Measurements from ENCODE around the gene FARSB. TPM values are rescaled to one million over a fixed set of nuclear protein-coding genes. Genes with fewer than 3 reads are reported as not detected.

FARSB gene
- polyA plus RNA-seq, 1 donor from 2014 or later = 15.2 TPM

DNA sequence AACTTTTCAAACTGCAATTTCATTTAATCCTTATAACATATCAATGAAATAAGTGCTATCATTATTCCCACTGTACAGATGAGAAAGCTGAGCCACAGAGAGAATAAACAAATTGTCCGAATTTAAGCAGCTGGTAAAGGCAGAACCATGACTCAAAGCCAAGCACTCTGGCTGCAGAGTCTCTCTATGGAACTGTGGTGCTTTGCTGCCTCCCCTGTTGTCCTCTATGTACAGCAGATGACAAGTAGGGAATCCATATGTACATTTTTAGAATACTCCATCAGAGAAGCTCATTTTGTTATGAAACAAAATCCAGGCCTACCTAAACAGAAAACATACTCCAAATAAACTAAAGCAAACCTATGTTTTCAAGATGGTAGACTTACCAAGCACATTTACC, 45.1 kb downstream of the FARSB start:
- TF ChIP-seq POLR2AphosphoS5 (IDR thresholded peaks at IDR 0.05) = no peak
- peak; percentile 47 for TF ChIP-seq RAD21 (conservative IDR thresholded peaks at IDR 0.05)
- TF ChIP-seq EZH2 (IDR thresholded peaks at IDR 0.05; ENCODE audit: borderline replicate concordance, insufficient read depth, low read length, poor library complexity, severe bottlenecking) = no peak
- peak; percentile 36 for TF ChIP-seq SMC3 (conservative IDR thresholded peaks at IDR 0.05; ENCODE audit: poor library complexity)
- TF ChIP-seq, protein P1, sequence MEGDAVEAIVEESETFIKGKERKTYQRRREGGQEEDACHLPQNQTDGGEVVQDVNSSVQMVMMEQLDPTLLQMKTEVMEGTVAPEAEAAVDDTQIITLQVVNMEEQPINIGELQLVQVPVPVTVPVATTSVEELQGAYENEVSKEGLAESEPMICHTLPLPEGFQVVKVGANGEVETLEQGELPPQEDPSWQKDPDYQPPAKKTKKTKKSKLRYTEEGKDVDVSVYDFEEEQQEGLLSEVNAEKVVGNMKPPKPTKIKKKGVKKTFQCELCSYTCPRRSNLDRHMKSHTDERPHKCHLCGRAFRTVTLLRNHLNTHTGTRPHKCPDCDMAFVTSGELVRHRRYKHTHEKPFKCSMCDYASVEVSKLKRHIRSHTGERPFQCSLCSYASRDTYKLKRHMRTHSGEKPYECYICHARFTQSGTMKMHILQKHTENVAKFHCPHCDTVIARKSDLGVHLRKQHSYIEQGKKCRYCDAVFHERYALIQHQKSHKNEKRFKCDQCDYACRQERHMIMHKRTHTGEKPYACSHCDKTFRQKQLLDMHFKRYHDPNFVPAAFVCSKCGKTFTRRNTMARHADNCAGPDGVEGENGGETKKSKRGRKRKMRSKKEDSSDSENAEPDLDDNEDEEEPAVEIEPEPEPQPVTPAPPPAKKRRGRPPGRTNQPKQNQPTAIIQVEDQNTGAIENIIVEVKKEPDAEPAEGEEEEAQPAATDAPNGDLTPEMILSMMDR (IDR thresholded peaks at IDR 0.05; ENCODE audit: poor library complexity, severe bottlenecking) = peak; percentile 37
- TF ChIP-seq, protein P2, sequence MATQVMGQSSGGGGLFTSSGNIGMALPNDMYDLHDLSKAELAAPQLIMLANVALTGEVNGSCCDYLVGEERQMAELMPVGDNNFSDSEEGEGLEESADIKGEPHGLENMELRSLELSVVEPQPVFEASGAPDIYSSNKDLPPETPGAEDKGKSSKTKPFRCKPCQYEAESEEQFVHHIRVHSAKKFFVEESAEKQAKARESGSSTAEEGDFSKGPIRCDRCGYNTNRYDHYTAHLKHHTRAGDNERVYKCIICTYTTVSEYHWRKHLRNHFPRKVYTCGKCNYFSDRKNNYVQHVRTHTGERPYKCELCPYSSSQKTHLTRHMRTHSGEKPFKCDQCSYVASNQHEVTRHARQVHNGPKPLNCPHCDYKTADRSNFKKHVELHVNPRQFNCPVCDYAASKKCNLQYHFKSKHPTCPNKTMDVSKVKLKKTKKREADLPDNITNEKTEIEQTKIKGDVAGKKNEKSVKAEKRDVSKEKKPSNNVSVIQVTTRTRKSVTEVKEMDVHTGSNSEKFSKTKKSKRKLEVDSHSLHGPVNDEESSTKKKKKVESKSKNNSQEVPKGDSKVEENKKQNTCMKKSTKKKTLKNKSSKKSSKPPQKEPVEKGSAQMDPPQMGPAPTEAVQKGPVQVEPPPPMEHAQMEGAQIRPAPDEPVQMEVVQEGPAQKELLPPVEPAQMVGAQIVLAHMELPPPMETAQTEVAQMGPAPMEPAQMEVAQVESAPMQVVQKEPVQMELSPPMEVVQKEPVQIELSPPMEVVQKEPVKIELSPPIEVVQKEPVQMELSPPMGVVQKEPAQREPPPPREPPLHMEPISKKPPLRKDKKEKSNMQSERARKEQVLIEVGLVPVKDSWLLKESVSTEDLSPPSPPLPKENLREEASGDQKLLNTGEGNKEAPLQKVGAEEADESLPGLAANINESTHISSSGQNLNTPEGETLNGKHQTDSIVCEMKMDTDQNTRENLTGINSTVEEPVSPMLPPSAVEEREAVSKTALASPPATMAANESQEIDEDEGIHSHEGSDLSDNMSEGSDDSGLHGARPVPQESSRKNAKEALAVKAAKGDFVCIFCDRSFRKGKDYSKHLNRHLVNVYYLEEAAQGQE (IDR thresholded peaks at IDR 0.05; ENCODE audit: borderline replicate concordance) = no peak
- Histone ChIP-seq H3K4me3 (ENCODE audit: low read length) (no peak overlapping the region), H2AFZ (ENCODE audit: low read depth, low read length) (no peak overlapping the region), H3K36me3 (ENCODE audit: insufficient read depth, low read length) (no peaks in the 10 kb centered on the region), H3K79me2 (replicated peaks; ENCODE audit: insufficient read depth, low read length) (no peaks in the 10 kb centered on the region), H3K9ac (ENCODE audit: low read length) (no peak overlapping the region), H4K20me1 (ENCODE audit: insufficient read depth) (no peaks in the 10 kb centered on the region), H3K9me3 (ENCODE audit: low read length) (no peaks in the 10 kb centered on the region), H3K27ac (ENCODE audit: low read length) (no peak overlapping the region), H3K27me3 (ENCODE audit: insufficient read depth, low read depth, low read length) (no peaks in the 10 kb centered on the region), H3F3A (ENCODE audit: insufficient read depth, low read length, poor library complexity, severe bottlenecking) (no peaks in the 10 kb centered on the region), H3K9me2 (ENCODE audit: insufficient read depth, low read length) (no peaks in the 10 kb centered on the region), H3K4me2 (ENCODE audit: low read length) (no peak overlapping the region)

- no peak overlapping the region for H3K4me3 ChIP-seq (ENCODE audit: low read length)
- no peaks in the 10 kb centered on the region for H3F3A ChIP-seq (ENCODE audit: insufficient read depth, low read length, poor library complexity, severe bottlenecking)
- no peak overlapping the region for H2AFZ ChIP-seq (ENCODE audit: low read depth, low read length)
Observed at GRCh38 chr2:222609381-222609780, 46.5 kb downstream of the FARSB start.

More at GRCh38 chr2:222609381-222609780, 46.5 kb downstream of the FARSB start:
- H3K4me2 ChIP-seq (ENCODE audit: low read length) = no peak overlapping the region
- no peak overlapping the region for H3K27ac ChIP-seq (ENCODE audit: low read length)
- no peaks in the 10 kb centered on the region for H3K79me2 ChIP-seq (replicated peaks; ENCODE audit: insufficient read depth, low read length)
- no peaks in the 10 kb centered on the region for H3K9me3 ChIP-seq (ENCODE audit: low read length)
- H3K9ac ChIP-seq (ENCODE audit: low read length) = no peak overlapping the region
- H3K9me2 ChIP-seq (ENCODE audit: insufficient read depth, low read length) = no peaks in the 10 kb centered on the region
- no peaks in the 10 kb centered on the region for H3K27me3 ChIP-seq (ENCODE audit: insufficient read depth, low read depth, low read length)
- no peaks in the 10 kb centered on the region for H4K20me1 ChIP-seq (ENCODE audit: insufficient read depth)
- H3K36me3 ChIP-seq (ENCODE audit: insufficient read depth, low read length) = no peaks in the 10 kb centered on the region
- TF ChIP-seq EP300 (conservative IDR thresholded peaks at IDR 0.05; ENCODE audit: poor library complexity, severe bottlenecking) = no peak
- no peak for TF ChIP-seq EZH2 (IDR thresholded peaks at IDR 0.05; ENCODE audit: borderline replicate concordance, insufficient read depth, low read length, poor library complexity, severe bottlenecking)
- TF ChIP-seq TAF1 (IDR thresholded peaks at IDR 0.05; ENCODE audit: low read depth) = no peak
- TF ChIP-seq SMC3 (conservative IDR thresholded peaks at IDR 0.05; ENCODE audit: poor library complexity) = no peak
- no peak for TF ChIP-seq RAD21 (conservative IDR thresholded peaks at IDR 0.05)
- TF ChIP-seq POLR2AphosphoS5 (IDR thresholded peaks at IDR 0.05) = no peak
- TF ChIP-seq, protein P2 (IDR thresholded peaks at IDR 0.05; ENCODE audit: borderline replicate concordance) = no peak
- TF ChIP-seq, protein P1 (IDR thresholded peaks at IDR 0.05; ENCODE audit: poor library complexity, severe bottlenecking) = no peak
- TF ChIP-seq MXI1 (conservative IDR thresholded peaks at IDR 0.05; ENCODE audit: poor library complexity, severe bottlenecking) = no peak

Measured in neural cell (in vitro differentiated cells).